Fibroblast of lung (primary cell): ENCODE results near the gene CYP4F12. TPM values are rescaled to one million over a fixed set of nuclear protein-coding genes. Genes with fewer than 3 reads are reported as not detected.

Experiments
- DNase-seq, 2 donors: peaks; one replicate each; pipeline versions ENCODE4 v3.0.0 to v3.0.0-alpha.2; 2010; ENCODE audit warnings: low read depth in 2 of 2
- H2AFZ ChIP-seq: 2 replicates; pipeline ENCODE4 v1.5.1; 2012; ENCODE audit warnings: low read length, control low read depth, inconsistent platforms
- H3K27ac ChIP-seq: 2 replicates; pipeline ENCODE4 v1.5.1; 2011; ENCODE audit warnings: low read length, control low read depth; ENCODE audit not compliant: insufficient read depth
- H3K27me3 ChIP-seq: 2 replicates; pipeline ENCODE4 v1.5.1; 2011; ENCODE audit warnings: mild to moderate bottlenecking, low read length; ENCODE audit not compliant: control insufficient read depth, insufficient read depth
- H3K36me3 ChIP-seq: 2 replicates; pipeline ENCODE4 v1.5.1; 2011; ENCODE audit warnings: low read length; ENCODE audit not compliant: control insufficient read depth, insufficient read depth
- H3K4me1 ChIP-seq: 2 replicates; pipeline ENCODE4 v1.5.1; 2011; ENCODE audit warnings: low read length; ENCODE audit not compliant: control insufficient read depth, insufficient read depth; ENCODE audit errors: extremely low read depth
- H3K4me2 ChIP-seq: 2 replicates; pipeline ENCODE4 v1.5.1; 2011; ENCODE audit warnings: low read length, control low read depth; ENCODE audit not compliant: insufficient read depth; ENCODE audit errors: extremely low read depth
- H3K4me3 ChIP-seq, 4 experiments: fragments of 200-600 bp in 1 of 4; sonication (generic) in 1 of 4; replicated peaks in 1 of 4; 2 replicates each; pipeline ENCODE4 v1.5.1; 2011 to 2016; ENCODE audit warnings: low read length in 4 of 4, low read depth in 3 of 4, mild to moderate bottlenecking in 3 of 4, control low read depth in 2 of 4, inconsistent platforms in 1 of 4, mixed read lengths in 1 of 4; ENCODE audit not compliant: insufficient read depth in 1 of 4; ENCODE audit errors: control extremely low read depth in 1 of 4
- H3K79me2 ChIP-seq: 2 replicates; pipeline ENCODE4 v1.5.1; 2012; ENCODE audit warnings: mild to moderate bottlenecking, low read length, inconsistent platforms; ENCODE audit not compliant: control insufficient read depth, insufficient read depth
- H3K9ac ChIP-seq: 2 replicates; pipeline ENCODE4 v1.5.1; 2011; ENCODE audit warnings: mild to moderate bottlenecking, low read length, control low read depth; ENCODE audit not compliant: insufficient read depth
- H3K9me3 ChIP-seq: 2 replicates; pipeline ENCODE4 v1.5.1; 2012; ENCODE audit warnings: low read depth, low read length; ENCODE audit not compliant: control insufficient read depth, insufficient read depth
- H4K20me1 ChIP-seq: 2 replicates; pipeline ENCODE4 v1.5.1; 2011; ENCODE audit warnings: low read length; ENCODE audit not compliant: control insufficient read depth, insufficient read depth; ENCODE audit errors: extremely low read depth
- CTCF ChIP-seq, 2 donors: IDR thresholded peaks in 1 of 2; conservative IDR thresholded peaks in 1 of 2; 1 replicate in 1 of 2; 2 replicates in 1 of 2; pipeline ENCODE4 v1.5.1; 2011 to 2012; ENCODE audit warnings: low read length in 2 of 2, control low read depth in 1 of 2, inconsistent platforms in 1 of 2, low read depth in 1 of 2, mild to moderate bottlenecking in 1 of 2
- EZH2 ChIP-seq: IDR thresholded peaks from 2 replicates; pipeline ENCODE4 v1.5.1; 2012; ENCODE audit warnings: low read length, control low read depth, mild to moderate bottlenecking; ENCODE audit errors: missing control alignments
- polyA plus RNA-seq, 2 donors: library from polyadenylated mRNA; depleted of rRNA in 1 of 2; stranded (reverse) in 1 of 2; unstranded in 1 of 2; fragments of >200 nt; gene quantifications; 2 replicates each; pipeline ENCODE4 v1.2.1, GENCODE V29; 2011 to 2012; ENCODE audit warnings: missing spikeins in 1 of 2
- total RNA-seq: library from RNA; depleted of rRNA; stranded (reverse); fragments of >200 nt; gene quantifications from 2 replicates; pipeline ENCODE4 v1.2.1, GENCODE V29; 2014

Gene CYP4F12
- total and polyA plus RNA-seq, 2 donors (not counting 1 experiment from before 2014, with no cell fraction given): not detected

GRCh38 chr19:15639596-15639995 is 33.3 kb upstream of the CYP4F12 start:
- DNase-seq: no peak
- Histone ChIP-seq H3K36me3 (no peaks in the 10 kb centered on the region), H2AFZ (no peak overlapping the region), H3K27ac (no peak overlapping the region), H3K9ac (no peak overlapping the region), H3K9me3 (no peaks in the 10 kb centered on the region), H3K27me3 (no peaks in the 10 kb centered on the region), H3K79me2 (no peaks in the 10 kb centered on the region), H4K20me1 (no peaks in the 10 kb centered on the region), H3K4me2 (no peak overlapping the region), H3K4me1 (no peaks in the 10 kb centered on the region), H3K4me3 (no peak overlapping the region)
- TF ChIP-seq EZH2 (no peak), CTCF (conservative IDR thresholded peaks at IDR 0.05 in 1 of 2, IDR thresholded peaks at IDR 0.05 in 1 of 2; ENCODE audit: low read depth in 1 of 2, low read length in 2 of 2) (no peak)

GRCh38 chr19:15640294-15640903 is 32.5 kb upstream of the CYP4F12 start, which contains the start of gene CYP4F3:
Gene CYP4F3 (plus strand): TSS chr19:15640897. CDS start chr19:15641416, 519 bp downstream.
- no peak for TF ChIP-seq EZH2
- TF ChIP-seq CTCF (conservative IDR thresholded peaks at IDR 0.05 in 1 of 2, IDR thresholded peaks at IDR 0.05 in 1 of 2; ENCODE audit: low read depth in 1 of 2, low read length in 2 of 2): no peak
- H3K9ac ChIP-seq: no peak within 1 kb of the TSS
- no peak within 1 kb of the TSS for H2AFZ ChIP-seq
- H3K79me2 ChIP-seq: no peaks in the 10 kb centered on the region
- no peak within 1 kb of the TSS for H3K4me3 ChIP-seq
- no peaks in the 10 kb centered on the region for H3K4me1 ChIP-seq
- H3K36me3 ChIP-seq: no peaks in the 10 kb centered on the region
- no peaks in the 10 kb centered on the region for H3K27me3 ChIP-seq
- H3K9me3 ChIP-seq: no peaks in the 10 kb centered on the region
- H4K20me1 ChIP-seq: no peaks in the 10 kb centered on the region
- DNase-seq: no peak
- no peak within 1 kb of the TSS for H3K27ac ChIP-seq
- no peak within 1 kb of the TSS for H3K4me2 ChIP-seq

- no peak overlapping the region for H3K4me3 ChIP-seq
- H3K36me3 ChIP-seq: no peaks in the 10 kb centered on the region
- no peak for DNase-seq
- H3K27ac ChIP-seq: no peak overlapping the region
- TF ChIP-seq EZH2 (no peak), CTCF (conservative IDR thresholded peaks at IDR 0.05 in 1 of 2, IDR thresholded peaks at IDR 0.05 in 1 of 2; ENCODE audit: low read depth in 1 of 2, low read length in 2 of 2) (no peak)
- no peaks in the 10 kb centered on the region for H4K20me1 ChIP-seq
- no peaks in the 10 kb centered on the region for H3K27me3 ChIP-seq
- H3K9ac ChIP-seq: no peak overlapping the region
- H3K79me2 ChIP-seq: no peaks in the 10 kb centered on the region
- no peaks in the 10 kb centered on the region for H3K9me3 ChIP-seq
- no peak overlapping the region for H2AFZ ChIP-seq
- H3K4me1 ChIP-seq: no peaks in the 10 kb centered on the region
- no peak overlapping the region for H3K4me2 ChIP-seq
Measured at GRCh38 chr19:15640904-15641597, 31.8 kb upstream of the CYP4F12 start.
